OCI-LY3 (cell line): Measurements from ENCODE around the gene CFAP74.

Source experiments
- H2AFZ ChIP-seq: fragments of 200-600, 300-600 bp; shearing (Covaris generic); 2 replicates; pipeline ENCODE4 v1.6.0; 2014; ENCODE audit warnings: antibody characterized with exemption, low read depth, low read length
- H3K27ac ChIP-seq: fragments of 200-600, 300-600 bp; sonication (generic); 2 replicates; pipeline ENCODE4 v1.5.1; 2014; ENCODE audit warnings: mild to moderate bottlenecking, low read length, moderate library complexity, mixed read lengths
- H3K27me3 ChIP-seq: fragments of 200-600, 300-600 bp; sonication (generic); 2 replicates; pipeline ENCODE4 v1.6.1; 2014; ENCODE audit warnings: low read depth, low read length, mixed read lengths
- H3K36me3 ChIP-seq: fragments of 200-600, 300-600 bp; sonication (generic); replicated peaks from 2 replicates; pipeline ENCODE3; 2014; ENCODE audit warnings: low read depth, low read length, mixed read lengths
- H3K4me1 ChIP-seq: fragments of 300-600, 200-600 bp; sonication (generic); 2 replicates; pipeline ENCODE4 v1.6.1; 2014; ENCODE audit warnings: low read length, mixed read lengths
- H3K4me2 ChIP-seq: fragments of 200-600, 300-600 bp; sonication (generic); 2 replicates; pipeline ENCODE4 v1.6.1; 2014; ENCODE audit warnings: low read length, mixed read lengths
- H3K4me3 ChIP-seq: fragments of 300-600, 200-600 bp; sonication (generic); 2 replicates; pipeline ENCODE4 v1.5.1; 2014; ENCODE audit warnings: antibody characterized with exemption, mild to moderate bottlenecking, low read length, moderate library complexity
- H3K79me2 ChIP-seq: fragments of 300-600, 200-600 bp; shearing (Covaris generic); 2 replicates; pipeline ENCODE4 v1.6.1; 2014; ENCODE audit warnings: mild to moderate bottlenecking, low read length, mixed read lengths
- H3K9ac ChIP-seq: fragments of 300-600, 200-600 bp; shearing (Covaris generic); 2 replicates; pipeline ENCODE4 v1.6.0; 2014; ENCODE audit warnings: mild to moderate bottlenecking, low read length, moderate library complexity
- H3K9me3 ChIP-seq: fragments of 200-600, 300-600 bp; shearing (Covaris generic); 2 replicates; pipeline ENCODE4 v1.6.1; 2014; ENCODE audit warnings: low read length, mixed read lengths; ENCODE audit not compliant: insufficient read depth
- H4K20me1 ChIP-seq: fragments of 200-600, 300-600 bp; sonication (generic); 2 replicates; pipeline ENCODE4 v1.6.1; 2016; ENCODE audit warnings: low read length, mixed read lengths; ENCODE audit not compliant: insufficient read depth
- EZH2phosphoT487 ChIP-seq: fragments of 200-600 bp; shearing (Covaris generic); IDR thresholded peaks from 2 replicates; pipeline ENCODE4 v1.6.1; 2018; ENCODE audit warnings: antibody characterized with exemption, mixed run types, low read depth
- TF ChIP-seq, protein P1 (sequence below): fragments of 200-600, 300-600 bp; sonication (generic); IDR thresholded peaks from 2 replicates; pipeline ENCODE4 v1.5.1; 2014; ENCODE audit warnings: antibody characterized with exemption, low read length, low read depth

CFAP74 gene

DNA sequence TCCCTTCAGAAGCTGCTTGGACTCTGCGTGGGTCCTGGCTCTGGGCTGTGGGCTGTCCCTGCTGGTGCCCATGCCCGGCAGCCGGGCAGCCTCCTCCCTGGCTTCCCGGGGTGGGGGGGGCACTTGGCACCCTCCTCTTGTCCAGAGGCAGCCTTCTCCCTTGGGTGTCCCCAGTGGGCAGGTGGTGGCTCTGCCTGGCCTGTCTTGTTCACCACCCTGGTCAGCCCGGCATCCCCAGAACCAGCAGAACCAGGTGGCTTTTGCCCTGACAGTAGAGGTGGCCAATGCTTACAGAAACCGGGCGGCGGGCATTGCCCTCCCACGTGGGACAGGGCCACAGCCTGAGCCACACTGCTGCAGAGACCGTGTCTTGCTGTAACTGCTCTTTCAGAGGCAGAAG, 38.0 kb downstream of the CFAP74 start:
- Histone ChIP-seq H3K27me3 (peaks cover 7% of the 10 kb centered on the region; the same call in 1 of the 2 replicates), H3K4me2 (no peak overlapping the region), H3K79me2 (no peaks in the 10 kb centered on the region), H3K9ac (no peak overlapping the region), H3K36me3 (no peaks in the 10 kb centered on the region), H4K20me1 (no peaks in the 10 kb centered on the region), H3K9me3 (no peaks in the 10 kb centered on the region), H3K4me1 (no peaks in the 10 kb centered on the region), H2AFZ (no peak overlapping the region), H3K4me3 (no peak overlapping the region), H3K27ac (no peak overlapping the region)
- no peak for TF ChIP-seq EZH2phosphoT487
- TF ChIP-seq, protein P1, sequence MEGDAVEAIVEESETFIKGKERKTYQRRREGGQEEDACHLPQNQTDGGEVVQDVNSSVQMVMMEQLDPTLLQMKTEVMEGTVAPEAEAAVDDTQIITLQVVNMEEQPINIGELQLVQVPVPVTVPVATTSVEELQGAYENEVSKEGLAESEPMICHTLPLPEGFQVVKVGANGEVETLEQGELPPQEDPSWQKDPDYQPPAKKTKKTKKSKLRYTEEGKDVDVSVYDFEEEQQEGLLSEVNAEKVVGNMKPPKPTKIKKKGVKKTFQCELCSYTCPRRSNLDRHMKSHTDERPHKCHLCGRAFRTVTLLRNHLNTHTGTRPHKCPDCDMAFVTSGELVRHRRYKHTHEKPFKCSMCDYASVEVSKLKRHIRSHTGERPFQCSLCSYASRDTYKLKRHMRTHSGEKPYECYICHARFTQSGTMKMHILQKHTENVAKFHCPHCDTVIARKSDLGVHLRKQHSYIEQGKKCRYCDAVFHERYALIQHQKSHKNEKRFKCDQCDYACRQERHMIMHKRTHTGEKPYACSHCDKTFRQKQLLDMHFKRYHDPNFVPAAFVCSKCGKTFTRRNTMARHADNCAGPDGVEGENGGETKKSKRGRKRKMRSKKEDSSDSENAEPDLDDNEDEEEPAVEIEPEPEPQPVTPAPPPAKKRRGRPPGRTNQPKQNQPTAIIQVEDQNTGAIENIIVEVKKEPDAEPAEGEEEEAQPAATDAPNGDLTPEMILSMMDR = no peak

GRCh38 chr1:1964811-1965210, 38.8 kb downstream of the CFAP74 start:
- H4K20me1 ChIP-seq = no peaks in the 10 kb centered on the region
- H3K27me3 ChIP-seq = peaks cover 8% of the 10 kb centered on the region; the same call in 1 of the 2 replicates
- H3K4me3 ChIP-seq = no peak overlapping the region
- no peaks in the 10 kb centered on the region for H3K4me1 ChIP-seq
- no peak overlapping the region for H3K27ac ChIP-seq
- no peaks in the 10 kb centered on the region for H3K79me2 ChIP-seq
- H3K4me2 ChIP-seq = no peak overlapping the region
- no peak for TF ChIP-seq EZH2phosphoT487
- TF ChIP-seq, protein P1 = no peak
- H3K9me3 ChIP-seq = no peaks in the 10 kb centered on the region
- H2AFZ ChIP-seq = no peak overlapping the region
- no peaks in the 10 kb centered on the region for H3K36me3 ChIP-seq
- no peak overlapping the region for H3K9ac ChIP-seq

DNA sequence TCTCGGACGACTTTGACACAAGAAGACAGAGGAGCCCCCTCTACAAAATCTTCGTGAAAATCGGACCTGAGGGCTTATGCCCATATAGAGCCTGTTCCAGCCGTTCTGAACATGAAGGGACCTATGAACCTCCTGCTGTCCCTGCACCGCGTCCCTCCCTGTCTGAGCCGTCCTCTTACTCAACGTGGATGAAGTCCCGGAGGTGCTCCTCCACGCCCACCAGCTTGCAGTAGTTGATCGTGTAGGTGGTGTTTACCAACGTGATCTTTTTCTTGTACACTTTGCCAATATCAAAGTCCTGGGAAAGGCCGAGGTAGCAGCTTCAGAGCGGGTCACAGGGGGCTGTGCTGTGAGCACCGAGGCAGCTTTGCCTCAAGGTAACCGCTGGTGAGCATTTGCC, 40.0 kb downstream of the CFAP74 start:
- Histone ChIP-seq H3K27ac (no peak overlapping the region), H2AFZ (no peak overlapping the region), H3K4me3 (no peak overlapping the region), H3K36me3 (no peaks in the 10 kb centered on the region), H3K79me2 (no peaks in the 10 kb centered on the region), H3K9me3 (no peaks in the 10 kb centered on the region), H4K20me1 (no peaks in the 10 kb centered on the region), H3K27me3 (peaks cover 8% of the 10 kb centered on the region; the same call in 1 of the 2 replicates), H3K9ac (no peak overlapping the region), H3K4me2 (no peak overlapping the region), H3K4me1 (no peaks in the 10 kb centered on the region)
- TF ChIP-seq, protein P1 = no peak
- TF ChIP-seq EZH2phosphoT487 = no peak

- H3K4me1 ChIP-seq = no peaks in the 10 kb centered on the region
- peaks cover 8% of the 10 kb centered on the region; the same call in 1 of the 2 replicates for H3K27me3 ChIP-seq
- no peak overlapping the region for H3K27ac ChIP-seq
- no peak overlapping the region for H2AFZ ChIP-seq
- H3K4me2 ChIP-seq = no peak overlapping the region
- H3K36me3 ChIP-seq = no peaks in the 10 kb centered on the region
- H3K79me2 ChIP-seq = no peaks in the 10 kb centered on the region
- H3K9me3 ChIP-seq = no peaks in the 10 kb centered on the region
- H3K9ac ChIP-seq = no peak overlapping the region
- TF ChIP-seq, protein P1 = no peak
- no peak for TF ChIP-seq EZH2phosphoT487
- H3K4me3 ChIP-seq = no peak overlapping the region
- no peaks in the 10 kb centered on the region for H4K20me1 ChIP-seq
These were observed 40.8 kb downstream of the CFAP74 start for GRCh38 chr1:1962752-1963151.
